IMR-90 (cell line): ENCODE data around the gene PGK1. TPM values are rescaled to one million over a fixed set of nuclear protein-coding genes. Genes with fewer than 3 reads are reported as not detected.

ENCODE experiments used
- ATAC-seq: fragments of 200-7000 bp; cut with Tn5 transposase; 2 replicates; pipeline ENCODE4 v1.9.1; 2020; ENCODE audit warnings: low read depth, mild to moderate bottlenecking, moderate library complexity
- BruUV-seq: library from RNA; stranded (reverse); fragments of 400-500 nt; replicated peaks from 2 replicates; lab custom pipeline; 2021; lab: Mats Ljungman, UMichigan
- CTCF ChIA-PET: fragments of 300-600 bp; formaldehyde crosslinking; extraction: SDS; loops from one replicate; lab custom pipeline; 2021; ENCODE audit warnings: antibody characterized with exemption; lab: Yijun Ruan, JAX
- POLR2A ChIA-PET: fragments of 300-600 bp; sonication (Branson Sonifier 250); formaldehyde crosslinking; loops from one replicate; lab custom pipeline; 2022; ENCODE audit warnings: antibody characterized with exemption; ENCODE audit not compliant: unreplicated experiment; lab: Charles Lee
- DNase-seq: peaks from one replicate; pipeline ENCODE4 v3.0.0; 2013
- H2AFZ ChIP-seq: replicated peaks from 2 replicates; pipeline ENCODE3; 2013; ENCODE audit warnings: low read length, mild to moderate bottlenecking; ENCODE audit not compliant: poor library complexity
- H2AK5ac ChIP-seq: 2 replicates; pipeline ENCODE4 v1.6.1; 2013; ENCODE audit warnings: low read depth, low read length, inconsistent platforms
- H2AK9ac ChIP-seq: replicated peaks from 2 replicates; pipeline ENCODE3; 2013; ENCODE audit warnings: mild to moderate bottlenecking, low read depth, low read length, moderate library complexity; ENCODE audit not compliant: poor library complexity
- H2BK120ac ChIP-seq: 2 replicates; pipeline ENCODE4 v1.6.1; 2013; ENCODE audit warnings: low read depth, low read length, inconsistent platforms
- H2BK15ac ChIP-seq: 3 replicates; pipeline ENCODE4 v1.6.1; 2013; ENCODE audit warnings: low read depth, low read length, inconsistent platforms
- H2BK20ac ChIP-seq: 2 replicates; pipeline ENCODE4 v1.6.1; 2013; ENCODE audit warnings: low read depth, mild to moderate bottlenecking, inconsistent platforms, low read length, moderate library complexity
- H2BK5ac ChIP-seq: 2 replicates; pipeline ENCODE4 v1.6.1; 2013; ENCODE audit warnings: mild to moderate bottlenecking, low read depth, low read length, inconsistent platforms; ENCODE audit not compliant: poor library complexity, severe bottlenecking
- H3K14ac ChIP-seq: replicated peaks from 2 replicates; pipeline ENCODE4 v1.6.1; 2013; ENCODE audit warnings: low read depth, low read length, inconsistent platforms
- H3K18ac ChIP-seq: 2 replicates; pipeline ENCODE4 v1.6.1; 2013; ENCODE audit warnings: low read depth, low read length, control low read depth
- H3K23ac ChIP-seq: 2 replicates; pipeline ENCODE4 v1.6.1; 2013; ENCODE audit warnings: low read depth, low read length, inconsistent platforms
- H3K27ac ChIP-seq: 2 replicates; pipeline ENCODE4 v1.5.1; 2013; ENCODE audit warnings: mild to moderate bottlenecking, control low read depth, low read length; ENCODE audit not compliant: insufficient read depth
- H3K27me3 ChIP-seq: 2 replicates; pipeline ENCODE4 v1.6.1; 2013; ENCODE audit warnings: low read length; ENCODE audit not compliant: control insufficient read depth, insufficient read depth
- H3K36me3 ChIP-seq: 2 replicates; pipeline ENCODE4 v1.6.1; 2013; ENCODE audit warnings: low read length, mixed read lengths; ENCODE audit not compliant: control insufficient read depth, insufficient read depth
- H3K4ac ChIP-seq: 2 replicates; pipeline ENCODE4 v1.6.1; 2013; ENCODE audit warnings: low read depth, low read length, inconsistent platforms
- H3K4me1 ChIP-seq: 2 replicates; pipeline ENCODE4 v1.6.1; 2013; ENCODE audit warnings: low read length, mixed read lengths; ENCODE audit not compliant: control insufficient read depth, insufficient read depth
- H3K4me2 ChIP-seq: 2 replicates; pipeline ENCODE4 v1.6.1; 2013; ENCODE audit warnings: low read depth, mild to moderate bottlenecking, control low read depth, low read length, moderate library complexity
- H3K4me3 ChIP-seq: 2 replicates; pipeline ENCODE4 v1.5.1; 2013; ENCODE audit warnings: low read depth, mild to moderate bottlenecking, control low read depth, low read length, moderate library complexity; ENCODE audit not compliant: insufficient read depth
- H3K56ac ChIP-seq: 2 replicates; pipeline ENCODE4 v1.6.1; 2013; ENCODE audit warnings: low read length, inconsistent platforms; ENCODE audit not compliant: insufficient read depth; ENCODE audit errors: extremely low read depth
- H3K79me1 ChIP-seq, 2 experiments: 2 replicates each; pipeline ENCODE4 v1.6.1; 2013; ENCODE audit warnings: low read length in 2 of 2, inconsistent platforms in 1 of 2, low read depth in 1 of 2
- H3K9ac ChIP-seq: 2 replicates; pipeline ENCODE4 v1.6.1; 2013; ENCODE audit warnings: low read depth, low read length, control low read depth
- H3K9me1 ChIP-seq: 2 replicates; pipeline ENCODE4 v1.6.1; 2013; ENCODE audit warnings: low read length, inconsistent platforms; ENCODE audit not compliant: insufficient read depth
- H3K9me3 ChIP-seq: 2 replicates; pipeline ENCODE4 v1.6.1; 2013; ENCODE audit warnings: low read length; ENCODE audit not compliant: control insufficient read depth, insufficient read depth
- H4K20me1 ChIP-seq: 2 replicates; pipeline ENCODE4 v1.6.1; 2013; ENCODE audit warnings: low read length, inconsistent platforms; ENCODE audit not compliant: insufficient read depth
- H4K5ac ChIP-seq: 2 replicates; pipeline ENCODE4 v1.6.1; 2013; ENCODE audit warnings: mild to moderate bottlenecking, low read depth, low read length, control low read depth
- H4K8ac ChIP-seq, 2 experiments: 2 replicates each; pipeline ENCODE4 v1.6.1; 2013; ENCODE audit warnings: low read depth in 2 of 2, low read length in 2 of 2, control low read depth in 1 of 2, inconsistent platforms in 1 of 2
- H4K91ac ChIP-seq: 2 replicates; pipeline ENCODE4 v1.6.1; 2013; ENCODE audit warnings: low read depth, low read length, inconsistent platforms; ENCODE audit not compliant: insufficient read depth
- CEBPB ChIP-seq: IDR thresholded peaks from 2 replicates; pipeline ENCODE4 v1.6.1; 2012; ENCODE audit warnings: low read depth, low read length, improper control_type of control experiment
- MXI1 ChIP-seq: IDR thresholded peaks from 2 replicates; pipeline ENCODE4 v1.6.1; 2012; ENCODE audit warnings: low read depth, mild to moderate bottlenecking, low read length, moderate library complexity, borderline replicate concordance
- RAD21 ChIP-seq: IDR thresholded peaks from 2 replicates; pipeline ENCODE4 v1.6.1; 2012; ENCODE audit warnings: low read length, improper control_type of control experiment
- RCOR1 ChIP-seq: IDR thresholded peaks from 2 replicates; pipeline ENCODE4 v1.6.1; 2012; ENCODE audit warnings: mild to moderate bottlenecking, low read length, improper control_type of control experiment; ENCODE audit not compliant: insufficient replicate concordance
- SMC3 ChIP-seq: fragments of 150-350 bp; IDR thresholded peaks from 2 replicates; pipeline ENCODE4 v1.6.1; 2016; ENCODE audit warnings: low read depth, mild to moderate bottlenecking, antibody characterized with exemption, low read length, moderate library complexity
- dilution Hi-C: fragments of 300-500 bp; cut with HindIII; formaldehyde crosslinking; loops from one replicate; pipeline ENCODE4 v1.14.3; 2018; ENCODE audit warnings: low sequenced_read_pairs; ENCODE audit not compliant: unreplicated experiment
- in situ Hi-C: fragments of 300-500 bp; cut with MboI; formaldehyde crosslinking; loops from 3 replicates; pipeline ENCODE4 v1.14.3; 2019; ENCODE audit warnings: low sequenced_read_pairs, inconsistent platforms, mixed read lengths
- intact Hi-C: fragments of 100-400 bp; cut with micrococcal nuclease; formaldehyde crosslinking; loops from 2 replicates; pipeline ENCODE4 v1.10.0; 2022
- polyA plus RNA-seq, 3 experiments: library from polyadenylated mRNA; depleted of rRNA; stranded (reverse); fragments of >200 nt; gene quantifications; 2 replicates each; pipeline ENCODE4 v1.2.3, GENCODE V29; 2012; ENCODE audit warnings: low replicate concordance in 1 of 3
- total RNA-seq: library from RNA; depleted of rRNA; stranded (reverse); fragments of >200 nt; gene quantifications from 2 replicates; pipeline ENCODE4 v1.2.3, GENCODE V29; 2012

PGK1 gene
- total and polyA plus RNA-seq, 2 of the 4 experiments (the other 2 are of a cell fraction), result 498 to 744 TPM

- Histone ChIP-seq H2AK9ac (no peak overlapping the region), H3K4me1 (no peaks in the 10 kb centered on the region), H3K79me1 (peaks cover 2 to 4% of the 10 kb centered on the region in 2 experiments; a peak in 2 of 4 replicates), H3K14ac (no peak overlapping the region), H3K18ac (no peak overlapping the region), H2AFZ (no peak overlapping the region), H2BK15ac (no peak overlapping the region), H3K9me1 (no peaks in the 10 kb centered on the region), H3K9me3 (no peaks in the 10 kb centered on the region), H4K20me1 (peaks cover 9% of the 10 kb centered on the region), H3K23ac (no peak overlapping the region), H3K56ac (no peak overlapping the region), H2AK5ac (no peak overlapping the region), H3K4me2 (no peak overlapping the region), H2BK20ac (no peak overlapping the region), H3K27ac (no peak overlapping the region), H2BK5ac (no peak overlapping the region), H3K36me3 (peaks cover 15% of the 10 kb centered on the region), H3K27me3 (no peaks in the 10 kb centered on the region), H2BK120ac (no peak overlapping the region), H4K91ac (no peak overlapping the region), H3K4ac (no peak overlapping the region), H3K9ac (no peak overlapping the region), H4K5ac (no peak overlapping the region), H4K8ac (no peak overlapping the region), H3K4me3 (no peak overlapping the region)
- TF ChIP-seq RAD21 (no peak), CEBPB (no peak), SMC3 (no peak), MXI1 (no peak), RCOR1 (no peak)
- ATAC-seq (no peak), DNase-seq (no peak)
- intact Hi-C loops, result no loop called here
- ChIA-PET CTCF (no interaction called here), POLR2A (no interaction called here)
- dilution Hi-C loops, result no loop called here
- no TSS peak for BruUV-seq
- in situ Hi-C loops, result no loop called here
Observed at GRCh38 chrX:78129714-78130113, 25.7 kb downstream of the PGK1 start.
